ENCODE measurements around the gene CEP295NL. TPM values are rescaled to one million over a fixed set of nuclear protein-coding genes. Genes with fewer than 3 reads are reported as not detected.
A peak's percentile ranks its signal among the peaks of the same experiment; 100 is the strongest.
"Not testable (repeated sequence)": the region's sequence is repeated elsewhere in the genome, so short reads cannot be mapped to it uniquely, and the experiment has no call there.

CEP295NL gene
- total RNA-seq, 1 donor from 2014 or later = 1.7 TPM

DNA sequence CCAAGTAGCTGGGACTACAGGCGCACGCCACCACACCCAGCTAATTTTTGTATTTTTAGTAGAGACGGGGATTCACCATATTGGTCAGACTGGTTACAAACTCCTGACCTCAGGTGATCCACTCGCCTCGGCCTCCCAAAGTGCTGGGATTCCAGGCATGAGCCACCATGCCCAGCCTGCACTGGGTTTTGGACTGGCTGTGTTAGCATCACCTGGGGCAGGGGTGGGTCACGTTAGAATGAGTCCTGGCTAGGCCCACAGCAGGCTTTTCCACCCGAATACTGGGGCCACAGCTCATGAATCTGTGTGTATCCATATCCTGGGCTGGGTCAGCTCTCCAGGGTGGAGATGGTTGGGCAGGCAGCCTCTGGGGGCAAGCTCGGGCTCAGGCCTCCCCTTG lies 770 bp downstream of the CEP295NL start:
- ATAC-seq = not testable (repeated sequence)

DNA sequence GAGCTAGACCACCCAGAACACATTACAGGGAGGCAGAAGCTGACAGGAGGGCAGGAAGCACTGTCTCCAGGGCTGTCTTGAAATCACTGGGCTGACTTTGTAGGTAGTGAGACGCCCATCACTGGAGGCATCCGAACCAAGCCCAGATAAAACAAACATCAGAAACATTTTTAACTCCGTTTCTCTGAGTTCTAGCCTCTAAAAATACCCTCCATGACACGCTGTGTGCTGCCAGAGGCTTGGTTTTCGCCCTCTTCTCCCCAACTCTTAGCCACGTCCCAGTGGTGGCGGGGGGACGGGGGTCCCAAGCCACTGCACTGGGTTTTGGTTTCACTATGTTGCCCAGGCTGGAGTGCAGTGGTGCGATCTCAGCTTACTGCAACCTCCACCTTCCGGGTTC lies 1.2 kb downstream of the CEP295NL start:
- no peak for ATAC-seq

DNA sequence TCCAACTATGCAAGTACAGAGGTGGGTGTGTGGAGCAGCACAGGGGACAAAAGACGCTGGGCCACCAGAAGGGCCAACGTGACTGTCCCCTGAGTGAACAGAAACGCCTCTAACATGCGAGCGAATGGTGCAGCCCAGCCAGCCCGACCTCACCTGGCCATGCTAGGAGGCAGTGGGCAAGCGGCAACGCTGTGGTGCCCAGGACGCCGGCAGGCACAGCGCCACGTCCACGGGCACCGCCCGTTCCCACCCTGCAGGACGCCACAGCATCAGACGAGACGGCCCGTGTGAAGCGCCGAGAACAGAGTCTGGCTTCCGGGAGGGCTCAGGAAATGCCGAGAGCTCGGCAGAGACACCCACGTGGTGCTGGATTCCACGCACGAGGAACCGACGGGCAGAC lies 2.2 kb downstream of the CEP295NL start:
- no peak for ATAC-seq

DNA sequence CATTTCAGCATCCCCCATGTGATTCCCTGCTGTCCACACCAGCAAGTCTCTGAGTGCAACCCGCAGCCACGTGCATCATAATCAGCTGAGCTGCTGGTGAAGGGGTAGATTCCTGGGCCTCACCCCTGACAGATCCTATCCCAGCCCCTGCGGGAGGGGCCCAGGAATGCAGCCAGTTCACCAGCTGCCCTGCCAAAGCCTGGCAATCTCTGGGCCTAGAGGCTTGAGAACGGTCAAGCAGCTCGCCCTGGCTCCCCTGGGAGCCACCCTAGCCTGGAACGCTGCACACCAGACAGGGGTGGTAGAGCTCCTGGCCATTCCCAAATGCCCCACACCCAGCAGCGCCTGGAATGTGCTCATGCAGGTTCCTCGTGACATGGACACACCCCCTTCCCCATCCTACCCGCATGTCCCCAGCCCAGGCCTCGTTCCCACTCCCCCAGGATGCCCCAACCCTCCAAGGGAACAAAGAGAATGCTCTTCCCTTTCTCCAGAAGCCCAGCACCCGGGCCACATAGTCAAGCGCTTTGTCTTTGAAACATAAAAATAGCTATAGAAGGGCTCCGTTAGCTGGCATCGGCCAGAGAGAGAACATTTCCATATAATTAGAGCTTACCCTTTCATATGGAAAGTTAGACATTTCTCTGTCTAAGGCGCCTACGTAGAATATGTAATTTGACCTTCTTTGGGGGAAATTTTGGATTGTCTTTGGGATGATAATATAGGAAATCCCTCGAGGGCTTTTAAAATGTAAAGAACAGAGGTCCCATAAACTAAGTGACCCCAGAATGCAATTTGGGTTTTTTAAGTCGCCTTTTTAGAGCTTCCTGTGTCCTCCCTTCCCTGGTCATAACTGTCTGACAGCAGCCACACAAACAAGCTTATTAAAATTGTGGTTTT lies 3.4 kb downstream of the CEP295NL start:
- ATAC-seq = peak; percentile 21

- ATAC-seq = no peak
Measured at GRCh38 chr17:78898947-78899346, 4.1 kb downstream of the CEP295NL start.

GRCh38 chr17:78898075-78898836 lies 4.7 kb downstream of the CEP295NL start:
- no peak for ATAC-seq

DNA sequence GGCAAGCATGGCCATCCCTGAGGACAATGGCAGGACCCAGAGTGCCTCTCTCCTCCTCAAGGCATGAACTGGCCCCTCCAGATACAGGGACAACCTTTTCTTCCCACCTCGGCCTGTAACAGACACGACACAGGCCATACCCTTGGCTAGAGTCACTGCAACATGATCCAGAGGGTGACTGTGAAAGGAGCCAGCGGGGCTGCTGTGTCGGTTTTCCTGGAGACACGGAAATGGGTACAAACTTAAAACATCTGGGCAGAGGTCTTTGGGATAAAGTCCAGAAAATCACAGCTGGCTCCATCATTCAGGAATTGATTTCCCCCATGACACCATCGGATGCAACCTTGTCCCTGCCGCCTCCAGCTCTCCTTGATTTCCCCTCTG lies 5.3 kb downstream of the CEP295NL start:
- no peak for ATAC-seq

DNA sequence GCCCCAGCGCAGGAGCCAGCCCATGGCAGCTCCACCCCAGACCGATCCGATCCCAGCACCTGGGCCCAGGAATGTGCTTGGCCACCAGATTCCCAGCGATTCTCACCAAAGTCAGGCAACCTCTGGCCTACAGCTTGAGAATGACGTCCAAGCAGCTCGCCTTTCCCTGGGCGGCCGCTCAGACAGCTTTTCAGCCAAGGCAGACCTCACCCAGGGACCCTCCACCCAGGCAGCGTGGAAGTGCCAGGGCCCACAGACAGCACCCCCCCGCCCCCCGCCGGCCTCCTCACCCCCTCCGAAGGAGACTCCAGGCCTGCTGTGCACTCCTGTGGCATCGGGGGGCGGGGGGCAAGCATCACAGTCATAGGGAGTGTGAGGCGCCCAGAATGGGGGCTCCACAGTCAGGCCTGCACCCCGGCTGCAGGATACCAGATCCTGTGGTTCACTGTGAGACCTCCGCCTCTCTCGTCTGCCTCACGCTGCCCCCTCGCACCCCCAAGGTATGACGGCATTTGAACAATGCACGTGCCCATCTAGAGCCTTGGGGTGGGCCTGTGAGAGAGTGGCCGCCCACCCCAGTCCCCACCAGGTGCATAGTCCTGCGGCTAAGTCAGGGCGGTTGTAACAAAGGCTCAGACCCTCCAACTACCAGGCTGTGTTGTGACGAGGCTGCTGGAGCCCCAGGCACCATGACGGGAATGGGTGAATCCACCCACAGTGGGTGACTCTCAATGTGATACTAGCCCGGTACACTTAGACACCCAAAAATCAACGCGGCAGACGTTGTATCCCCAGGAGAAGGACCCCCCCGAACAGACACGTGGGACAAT lies 6.0 kb downstream of the CEP295NL start:
- no peak for ATAC-seq

- ATAC-seq = no peak
Measured at GRCh38 chr17:78896091-78896833, 6.7 kb downstream of the CEP295NL start.

- ATAC-seq = no peak
Measured at GRCh38 chr17:78895322-78895721, 7.7 kb downstream of the CEP295NL start.

GRCh38 chr17:78893684-78894083 lies 9.3 kb downstream of the CEP295NL start:
- no peak for ATAC-seq

GRCh38 chr17:78892936-78893379 lies 10.0 kb downstream of the CEP295NL start:
- peak; percentile 21 for ATAC-seq

DNA sequence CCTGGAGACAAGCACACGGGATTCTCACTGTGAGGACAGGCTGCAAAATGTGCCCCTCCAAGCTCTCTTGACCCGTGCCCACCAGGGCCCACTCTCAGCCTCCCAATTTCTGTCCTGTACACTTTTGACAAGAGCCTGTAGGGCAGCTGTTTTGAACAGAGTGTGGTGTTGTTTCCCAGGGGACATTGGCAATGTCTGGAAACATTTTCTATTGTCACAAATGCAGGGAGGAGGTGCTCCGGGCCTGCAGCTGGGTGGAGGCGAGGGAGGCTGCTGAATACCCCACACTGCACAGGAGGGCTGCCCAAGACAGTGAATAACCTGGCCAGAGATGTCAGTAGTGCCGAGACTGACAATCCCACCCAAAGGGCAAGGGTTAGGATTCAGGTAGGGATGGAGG lies 10.5 kb downstream of the CEP295NL start:
- no peak for ATAC-seq

GRCh38 chr17:78892062-78892456 lies 10.9 kb downstream of the CEP295NL start:
- no peak for ATAC-seq

- no peak for ATAC-seq
Measured at GRCh38 chr17:78891406-78892061, 11.5 kb downstream of the CEP295NL start.

DNA sequence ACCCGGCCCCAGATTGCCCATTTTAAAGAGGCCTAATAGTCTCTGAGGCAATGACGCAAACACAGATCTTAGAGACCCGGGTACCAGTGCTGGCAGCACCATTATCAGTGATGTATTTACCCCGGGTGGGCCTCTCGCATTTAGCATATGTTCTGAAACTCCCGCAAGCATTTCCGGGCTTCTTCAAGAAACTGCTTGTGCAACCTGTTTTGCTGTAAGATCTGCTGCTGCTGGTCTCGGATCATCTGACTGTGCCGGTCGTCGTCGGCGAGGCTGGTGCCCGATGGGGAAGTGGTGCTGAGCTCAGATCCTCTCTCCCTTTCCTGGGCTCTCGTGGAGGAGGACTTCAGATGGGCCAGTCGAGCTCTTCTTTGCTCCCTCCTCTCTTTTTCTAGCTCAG lies 12.5 kb downstream of the CEP295NL start:
- peak; percentile 19 for ATAC-seq

DNA sequence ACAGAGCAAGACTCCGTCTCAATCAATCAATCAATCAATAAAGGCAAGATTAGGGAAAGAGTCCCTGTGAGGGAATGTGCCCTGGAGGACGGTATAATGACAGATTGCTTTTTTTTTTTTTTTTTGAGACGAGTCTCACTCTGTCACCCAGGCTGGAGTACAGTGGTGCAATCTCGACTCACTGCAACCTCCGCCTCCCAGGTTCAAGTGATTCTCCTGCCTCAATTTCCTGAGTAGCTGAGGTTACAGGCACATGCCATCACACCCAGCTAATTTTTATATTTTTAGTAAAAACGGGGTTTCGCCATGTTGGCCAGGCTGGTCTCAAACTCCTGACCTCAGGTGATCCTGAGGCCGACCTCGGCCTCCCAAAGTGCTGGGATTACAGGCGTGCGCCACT lies 12.9 kb downstream of the CEP295NL start:
- ATAC-seq = not testable (repeated sequence)

DNA sequence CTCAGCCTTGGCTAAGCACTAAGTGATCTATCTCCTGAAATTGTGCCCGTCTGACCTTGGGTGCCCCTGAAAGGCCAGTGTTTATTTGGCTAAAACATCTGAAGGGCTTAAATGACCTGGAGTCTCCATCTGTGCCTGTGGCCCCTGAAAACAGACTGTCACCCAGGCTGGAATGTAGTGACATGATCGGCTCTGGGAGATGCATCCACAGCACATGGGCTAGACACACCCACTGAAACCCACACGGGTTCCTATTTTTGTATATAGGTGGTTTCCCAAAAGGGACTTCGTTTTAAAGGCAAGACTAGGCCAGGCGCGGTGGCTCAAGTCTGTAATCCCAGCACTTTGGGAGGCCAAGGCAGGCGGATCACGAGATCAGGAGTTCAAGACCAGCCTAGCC lies 13.5 kb downstream of the CEP295NL start:
- no peak for ATAC-seq

DNA sequence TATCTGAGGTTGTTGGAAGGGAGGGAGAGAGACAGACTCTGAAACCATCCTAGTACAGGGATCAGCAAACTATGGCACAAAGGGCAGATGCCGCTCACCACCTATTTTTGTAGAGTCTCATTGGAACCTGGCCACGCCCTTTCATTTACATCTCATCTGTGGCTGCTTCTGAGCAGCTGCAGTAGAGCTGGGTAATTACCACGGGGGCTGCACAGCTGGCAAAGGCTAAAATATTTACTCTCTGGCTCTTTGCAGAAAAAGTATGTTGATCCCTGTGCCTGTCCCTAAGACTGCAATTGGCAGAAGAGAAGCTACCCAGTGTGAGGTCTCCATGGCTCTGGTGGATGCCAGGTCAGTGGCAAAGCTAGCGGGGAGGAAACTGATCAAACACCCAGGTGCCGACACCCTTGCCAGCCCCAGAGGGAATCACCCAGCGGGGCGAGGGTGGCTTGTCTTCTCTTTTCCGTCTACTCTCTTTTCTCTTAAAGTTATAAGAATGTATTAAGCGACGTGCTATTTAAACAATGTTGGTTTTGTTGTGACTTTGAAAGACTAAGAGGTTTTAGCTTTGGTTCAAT lies 14.0 kb downstream of the CEP295NL start:
- no peak for ATAC-seq

- ATAC-seq = no peak
Measured at GRCh38 chr17:78886954-78887353, 16.0 kb downstream of the CEP295NL start.

GRCh38 chr17:78885956-78886355 lies 17.0 kb downstream of the CEP295NL start:
- no peak for ATAC-seq
